ENCODE measurements around the gene REN. TPM values are rescaled to one million over a fixed set of nuclear protein-coding genes. Genes with fewer than 3 reads are reported as not detected.

The REN gene
- total RNA-seq, 1 donor from 2014 or later: 0.29 TPM

GRCh38 chr1:204136814-204137213 lies 29.3 kb downstream of the REN start:
- DNase-seq (ENCODE audit: extremely low read depth, low read depth, low spot score): no peak

DNA sequence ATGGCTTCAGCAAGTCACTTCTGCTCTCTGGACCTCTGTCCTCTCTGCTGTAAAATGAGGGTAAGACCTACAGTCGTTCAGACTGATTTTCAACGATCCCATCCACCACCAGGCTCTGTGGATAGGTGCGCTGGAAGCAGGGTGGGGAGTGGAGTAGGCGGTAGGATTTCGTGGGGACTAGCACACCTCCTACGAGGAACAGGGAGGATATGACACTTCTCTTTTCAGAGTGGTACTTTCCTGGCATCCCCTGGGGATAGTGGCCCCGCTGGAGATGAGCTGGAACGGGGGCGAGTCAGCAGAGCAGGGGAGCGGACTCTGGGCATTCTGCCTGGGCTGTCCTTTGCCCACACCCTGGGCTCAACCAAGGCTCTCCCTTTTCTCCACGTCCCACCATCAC lies 32.0 kb downstream of the REN start:
- no peak for DNase-seq (ENCODE audit: extremely low read depth, low read depth, low spot score)

DNA sequence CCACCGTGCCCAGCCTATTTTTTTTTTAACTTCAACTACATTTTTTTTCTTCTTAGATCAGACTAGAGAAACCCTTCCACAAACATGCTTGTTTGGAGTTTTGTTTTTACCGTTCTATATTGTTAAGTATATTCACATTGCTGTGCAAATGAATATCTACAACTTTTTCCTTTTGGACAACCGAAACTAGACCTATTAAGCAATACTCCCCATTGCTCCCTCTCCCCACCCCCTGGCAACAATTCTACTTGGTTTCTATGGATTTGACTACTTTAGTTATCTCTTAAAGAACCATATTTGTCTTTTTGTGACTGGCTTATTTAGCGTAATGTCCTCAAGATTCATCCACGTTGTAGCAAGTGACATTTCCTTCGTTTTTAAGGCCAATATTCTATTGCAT lies 33.4 kb downstream of the REN start:
- no peak for DNase-seq (ENCODE audit: extremely low read depth, low read depth, low spot score)

- DNase-seq (ENCODE audit: extremely low read depth, low read depth, low spot score): no peak
These were observed 34.2 kb downstream of the REN start for GRCh38 chr1:204131978-204132377.

- no peak for DNase-seq (ENCODE audit: extremely low read depth, low read depth, low spot score)
These were observed 34.9 kb downstream of the REN start for GRCh38 chr1:204130981-204131892.

DNA sequence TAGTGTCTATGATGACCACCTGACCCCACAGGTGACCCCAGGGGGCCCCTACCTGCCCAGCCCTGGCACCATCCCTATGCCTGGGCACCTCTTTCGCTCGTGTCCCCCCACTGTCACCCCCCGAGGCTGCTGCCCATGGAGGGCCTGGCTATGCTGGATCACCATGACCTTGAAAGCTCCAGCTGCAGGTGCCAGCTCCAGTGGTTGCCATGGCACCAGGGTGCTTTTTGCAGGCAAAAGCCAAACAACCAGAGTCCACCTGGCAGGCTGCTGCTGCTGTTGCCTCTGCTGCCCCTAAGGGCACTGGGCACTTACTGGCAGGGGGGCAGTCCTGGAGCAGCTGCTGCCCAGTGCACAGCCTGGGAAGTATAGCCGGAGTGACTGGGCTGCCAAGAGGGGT lies 36.0 kb downstream of the REN start:
- no peak for DNase-seq (ENCODE audit: extremely low read depth, low read depth, low spot score)

- DNase-seq (ENCODE audit: extremely low read depth, low read depth, low spot score): no peak
These were observed 36.9 kb downstream of the REN start for GRCh38 chr1:204128964-204129896.

DNA sequence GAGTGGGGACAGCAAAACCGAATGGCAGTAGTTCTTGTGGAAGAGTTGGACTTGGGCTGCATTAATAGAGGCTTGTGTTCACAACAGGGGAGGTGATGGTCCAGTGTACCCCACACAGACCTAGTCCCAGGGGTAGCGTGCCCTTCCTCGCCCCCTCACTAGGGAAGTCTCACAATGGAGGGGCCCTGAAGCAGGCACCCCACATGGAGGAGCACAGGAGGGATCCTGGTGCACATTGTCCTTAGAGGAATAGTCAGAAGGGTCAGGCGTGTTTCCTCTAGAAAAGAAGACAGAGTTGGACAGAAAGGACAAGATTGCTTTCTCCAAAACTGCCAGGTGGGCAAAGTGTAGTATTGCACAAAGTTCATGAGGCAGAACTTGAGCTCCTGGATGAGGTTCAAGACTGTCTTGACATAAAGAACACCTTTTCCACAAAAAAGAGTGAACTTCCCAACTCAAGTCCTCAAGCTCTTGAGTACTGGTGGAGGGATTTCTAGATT lies 37.6 kb downstream of the REN start:
- DNase-seq (ENCODE audit: extremely low read depth, low read depth, low spot score): no peak

GRCh38 chr1:204127597-204128242 lies 38.4 kb downstream of the REN start:
- no peak for DNase-seq (ENCODE audit: extremely low read depth, low read depth, low spot score)

DNA sequence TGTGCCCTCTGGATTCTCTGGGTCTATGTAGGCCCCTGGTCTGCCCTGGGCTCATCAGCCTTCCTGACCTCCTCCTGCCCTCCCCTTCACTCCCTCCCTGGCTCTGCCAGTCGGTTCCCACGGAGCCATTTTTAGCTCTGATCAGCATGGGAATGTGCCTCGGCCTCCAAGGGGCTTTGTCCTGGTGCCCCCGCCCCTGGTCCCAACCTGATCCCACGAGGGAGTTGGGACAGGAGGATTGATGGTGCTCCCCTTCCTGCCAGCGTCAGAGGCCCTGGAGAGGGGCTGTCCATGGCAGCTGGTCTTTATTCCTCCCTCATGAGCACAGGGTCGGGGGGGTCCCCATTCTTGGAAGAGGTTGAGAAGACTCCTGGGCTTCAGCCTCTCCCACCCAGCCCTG lies 39.2 kb downstream of the REN start:
- no peak for DNase-seq (ENCODE audit: extremely low read depth, low read depth, low spot score)

DNA sequence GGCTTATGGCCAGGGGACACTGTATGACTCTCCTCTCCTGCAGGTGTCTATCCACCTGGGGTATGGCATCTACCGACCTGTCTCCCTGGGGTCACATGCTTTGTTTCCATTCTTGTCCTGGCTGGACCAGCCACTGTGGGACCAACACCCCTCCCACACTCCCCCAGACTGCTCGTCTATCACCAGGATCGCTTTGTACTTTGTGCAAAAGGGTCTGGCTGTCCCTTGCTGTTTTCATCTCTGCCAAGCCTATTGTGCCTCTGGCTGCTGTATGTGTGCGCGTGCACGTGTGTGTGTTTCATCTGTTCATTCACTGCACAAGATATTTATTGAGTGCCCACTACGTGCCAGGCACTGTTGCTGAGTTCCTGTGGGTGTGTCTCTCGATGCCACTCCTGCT lies 39.8 kb downstream of the REN start:
- no peak for DNase-seq (ENCODE audit: extremely low read depth, low read depth, low spot score)

DNA sequence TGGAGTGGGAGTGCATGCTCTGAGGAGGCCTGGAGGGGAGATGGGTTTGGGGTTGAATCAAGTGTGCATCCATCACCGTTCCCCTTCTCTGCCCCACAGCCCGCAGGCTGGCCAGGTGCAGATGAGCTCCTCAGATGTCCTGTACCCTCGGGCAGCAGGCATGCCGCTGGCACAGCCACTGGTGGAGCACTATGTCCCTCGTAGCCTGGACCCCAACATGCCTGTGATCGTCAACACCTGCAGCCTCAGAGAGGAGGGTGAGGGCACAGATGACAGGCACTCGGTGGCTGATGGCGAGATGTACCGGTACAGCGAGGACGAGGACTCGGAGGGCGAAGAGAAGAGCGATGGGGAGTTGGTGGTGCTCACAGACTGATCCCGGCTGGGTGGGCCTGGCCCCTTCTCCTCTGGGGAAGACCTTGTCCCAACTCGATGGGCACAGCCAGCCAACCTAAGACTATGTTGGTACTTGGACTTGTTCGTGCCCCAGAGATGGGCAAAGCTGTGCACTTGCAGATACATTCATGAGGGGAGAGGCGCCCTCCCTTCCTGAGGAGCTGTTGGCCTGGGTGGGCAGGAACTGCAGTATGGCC lies 40.3 kb downstream of the REN start:
- no peak for DNase-seq (ENCODE audit: extremely low read depth, low read depth, low spot score)

- no peak for DNase-seq (ENCODE audit: extremely low read depth, low read depth, low spot score)
These were observed 41.5 kb downstream of the REN start for GRCh38 chr1:204124639-204125038.

GRCh38 chr1:204123376-204123775 lies 42.8 kb downstream of the REN start:
- no peak for DNase-seq (ENCODE audit: extremely low read depth, low read depth, low spot score)

- no peak for DNase-seq (ENCODE audit: extremely low read depth, low read depth, low spot score)
These were observed 44.1 kb downstream of the REN start for GRCh38 chr1:204121840-204122555.

DNA sequence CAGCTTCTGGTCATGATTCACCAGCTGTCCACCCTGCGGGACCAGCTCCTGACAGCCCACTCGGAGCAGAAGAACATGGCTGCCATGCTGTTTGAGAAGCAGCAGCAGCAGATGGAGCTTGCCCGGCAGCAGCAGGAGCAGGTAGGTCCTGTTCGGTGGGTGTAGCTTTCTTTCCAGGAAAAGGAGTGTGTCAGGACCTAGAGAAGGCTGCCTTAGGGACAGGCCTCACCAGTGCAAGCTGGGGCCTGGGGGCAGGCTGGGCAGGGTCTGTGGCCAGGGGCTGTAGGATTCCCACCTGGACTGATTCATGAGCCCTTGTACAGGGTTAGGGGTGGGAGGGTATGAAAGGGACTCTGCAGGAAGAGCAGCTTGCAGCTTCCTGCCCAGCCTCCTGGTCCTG lies 49.6 kb downstream of the REN start:
- DNase-seq (ENCODE audit: extremely low read depth, low read depth, low spot score): no peak

GRCh38 chr1:204115116-204115515 lies 51.0 kb downstream of the REN start:
- DNase-seq (ENCODE audit: extremely low read depth, low read depth, low spot score): no peak

DNA sequence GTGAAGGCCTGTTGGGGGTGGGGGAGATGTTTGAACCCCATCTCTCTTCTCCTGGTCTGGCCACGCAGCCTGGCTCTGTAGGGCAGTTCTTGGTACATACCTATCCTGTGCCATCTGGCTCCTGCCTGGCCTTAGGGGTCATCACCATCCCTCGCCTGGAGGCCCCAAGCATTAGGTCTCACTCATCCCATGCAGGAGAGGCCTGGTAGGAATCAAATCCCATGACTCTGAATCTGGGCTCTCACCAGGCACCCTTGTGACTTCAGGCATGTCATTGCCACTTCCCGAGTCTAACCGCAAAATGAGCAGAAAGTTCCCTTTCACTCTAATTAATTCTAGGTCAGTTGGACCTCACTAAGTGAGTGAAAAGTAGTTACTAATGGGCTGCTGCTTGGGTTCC lies 51.5 kb downstream of the REN start:
- DNase-seq (ENCODE audit: extremely low read depth, low read depth, low spot score): no peak

- no peak for DNase-seq (ENCODE audit: extremely low read depth, low read depth, low spot score)
These were observed 52.2 kb downstream of the REN start for GRCh38 chr1:204113896-204114295.

Measured in glomerular endothelial cell (primary cell).